Measurements from ENCODE around the gene ABCC5.

DNA sequence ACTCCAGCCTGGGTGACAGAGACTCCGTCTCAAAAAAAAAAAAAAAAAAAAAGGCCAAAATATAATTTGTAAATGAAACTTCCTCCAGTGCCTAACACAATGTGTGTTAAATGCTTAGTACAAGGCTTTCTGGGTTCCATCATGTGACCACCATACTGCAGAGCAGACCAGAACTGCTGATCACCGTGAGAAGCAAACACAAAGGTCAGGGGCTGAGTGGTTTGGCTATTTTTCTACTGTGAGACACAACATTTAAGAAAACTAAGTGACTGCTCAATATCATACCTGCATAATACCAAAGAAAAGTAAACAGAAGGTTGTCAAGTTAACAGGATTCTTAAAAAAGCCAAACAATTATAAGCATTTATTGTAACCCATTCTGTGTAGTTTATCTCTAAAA, 13.2 kb downstream of the ABCC5 start:
- TF ChIP-seq, protein P1, sequence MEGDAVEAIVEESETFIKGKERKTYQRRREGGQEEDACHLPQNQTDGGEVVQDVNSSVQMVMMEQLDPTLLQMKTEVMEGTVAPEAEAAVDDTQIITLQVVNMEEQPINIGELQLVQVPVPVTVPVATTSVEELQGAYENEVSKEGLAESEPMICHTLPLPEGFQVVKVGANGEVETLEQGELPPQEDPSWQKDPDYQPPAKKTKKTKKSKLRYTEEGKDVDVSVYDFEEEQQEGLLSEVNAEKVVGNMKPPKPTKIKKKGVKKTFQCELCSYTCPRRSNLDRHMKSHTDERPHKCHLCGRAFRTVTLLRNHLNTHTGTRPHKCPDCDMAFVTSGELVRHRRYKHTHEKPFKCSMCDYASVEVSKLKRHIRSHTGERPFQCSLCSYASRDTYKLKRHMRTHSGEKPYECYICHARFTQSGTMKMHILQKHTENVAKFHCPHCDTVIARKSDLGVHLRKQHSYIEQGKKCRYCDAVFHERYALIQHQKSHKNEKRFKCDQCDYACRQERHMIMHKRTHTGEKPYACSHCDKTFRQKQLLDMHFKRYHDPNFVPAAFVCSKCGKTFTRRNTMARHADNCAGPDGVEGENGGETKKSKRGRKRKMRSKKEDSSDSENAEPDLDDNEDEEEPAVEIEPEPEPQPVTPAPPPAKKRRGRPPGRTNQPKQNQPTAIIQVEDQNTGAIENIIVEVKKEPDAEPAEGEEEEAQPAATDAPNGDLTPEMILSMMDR (IDR thresholded peaks at IDR 0.05; ENCODE audit: insufficient read depth, low read length, poor library complexity, severe bottlenecking): no peak
- no peak for TF ChIP-seq EZH2phosphoT487 (conservative IDR thresholded peaks at IDR 0.05; ENCODE audit: low read length)
